ENCODE results near the gene KLHL7.
"Not testable (repeated sequence)": the region's sequence is repeated elsewhere in the genome, so short reads cannot be mapped to it uniquely, and the experiment has no call there.

Gene KLHL7

GRCh38 chr7:23184709-23185359 is 79.2 kb downstream of the KLHL7 start:
- DNase-seq = no peak

GRCh38 chr7:23185980-23186379 is 80.4 kb downstream of the KLHL7 start:
- no peak for DNase-seq

- DNase-seq = no peak
Observed at GRCh38 chr7:23191022-23191421, 85.4 kb downstream of the KLHL7 start.

- DNase-seq = not testable (repeated sequence)
Observed at GRCh38 chr7:23193650-23194227, 88.2 kb downstream of the KLHL7 start.

- no peak for DNase-seq
Observed at GRCh38 chr7:23196306-23196705, 90.7 kb downstream of the KLHL7 start.

- DNase-seq = not testable (repeated sequence)
Observed at GRCh38 chr7:23197745-23198144, 92.2 kb downstream of the KLHL7 start.

GRCh38 chr7:23200331-23200730 is 94.7 kb downstream of the KLHL7 start:
- DNase-seq = no peak

GRCh38 chr7:23204241-23204640 is 98.7 kb downstream of the KLHL7 start:
- no peak for DNase-seq

- DNase-seq = no peak
Observed at GRCh38 chr7:23205577-23205908, 100.0 kb downstream of the KLHL7 start.

GRCh38 chr7:23205909-23206767 is 100.6 kb downstream of the KLHL7 start:
- no peak for DNase-seq

GRCh38 chr7:23207021-23207420 is 101.4 kb downstream of the KLHL7 start:
- no peak for DNase-seq

- no peak for DNase-seq
Observed at GRCh38 chr7:23207884-23208283, 102.3 kb downstream of the KLHL7 start.

- DNase-seq = no peak
Observed at GRCh38 chr7:23208316-23208715, 102.7 kb downstream of the KLHL7 start.

GRCh38 chr7:23210506-23210905 is 104.9 kb downstream of the KLHL7 start:
- DNase-seq = no peak

GRCh38 chr7:23211589-23211988 is 106.0 kb downstream of the KLHL7 start:
- DNase-seq = no peak

GRCh38 chr7:23212395-23212794 is 106.8 kb downstream of the KLHL7 start:
- DNase-seq = no peak

- DNase-seq = no peak
Observed at GRCh38 chr7:23212841-23213240, 107.3 kb downstream of the KLHL7 start.

GRCh38 chr7:23213755-23214154 is 108.2 kb downstream of the KLHL7 start:
- DNase-seq = no peak

- DNase-seq = no peak
Observed at GRCh38 chr7:23214423-23214822, 108.8 kb downstream of the KLHL7 start.

GRCh38 chr7:23214938-23215337 is 109.4 kb downstream of the KLHL7 start:
- no peak for DNase-seq

GRCh38 chr7:23216021-23216420 is 110.4 kb downstream of the KLHL7 start:
- no peak for DNase-seq

- no peak for DNase-seq
Observed at GRCh38 chr7:23218196-23218595, 112.6 kb downstream of the KLHL7 start.

- DNase-seq = no peak
Observed at GRCh38 chr7:23220690-23221305, 115.2 kb downstream of the KLHL7 start.

All from stimulated activated CD4-positive, alpha-beta T cell treated with anti-CD3 and anti-CD28 coated beads, Interleukin-12 subunit alpha, Interleukin-12 subunit beta, amount 100 ng/mL, for 4 hours (primary cell).